Dendritic cell treated with granulocyte-macrophage colony-stimulating factor and Interleukin-4, amounts not matched to agents 40 ng/mL and 50 ng/mL, for 4 days (primary cell): ENCODE measurements around the gene ZNF107.
"Not testable (repeated sequence)": the region's sequence is repeated elsewhere in the genome, so short reads cannot be mapped to it uniquely, and the experiment has no call there.

Experiments used
- H3K27ac Mint-ChIP-seq: one replicate; pipeline ENCODE4 v1.8.0; 2022; ENCODE audit warnings: mild to moderate bottlenecking, mixed read lengths
- H3K27me3 Mint-ChIP-seq: one replicate; pipeline ENCODE4 v1.8.0; 2022; ENCODE audit warnings: mild to moderate bottlenecking, mixed read lengths
- H3K36me3 Mint-ChIP-seq: one replicate; pipeline ENCODE4 v1.8.0; 2022; ENCODE audit warnings: low read depth, mixed read lengths
- H3K4me1 Mint-ChIP-seq: one replicate; pipeline ENCODE4 v1.8.0; 2022; ENCODE audit warnings: low read depth, mixed read lengths
- H3K4me3 Mint-ChIP-seq: one replicate; pipeline ENCODE4 v1.8.0; 2022; ENCODE audit warnings: mild to moderate bottlenecking, moderate library complexity, mixed read lengths
- H3K9me3 Mint-ChIP-seq: one replicate; pipeline ENCODE4 v1.8.0; 2022; ENCODE audit warnings: mixed read lengths
- intact Hi-C: fragments of 100-400 bp; cut with micrococcal nuclease; formaldehyde crosslinking; loops from one replicate; pipeline ENCODE4 v1.15.0; 2022

Gene ZNF107

GRCh38 chr7:64656489-64656888, 9.4 kb upstream of the ZNF107 start:
- Mint-ChIP-seq H3K36me3 (no peaks in the 10 kb centered on the region), H3K4me3 (no peak overlapping the region), H3K4me1 (no peaks in the 10 kb centered on the region), H3K9me3 (peaks cover 61% of the 10 kb centered on the region), H3K27me3 (no peaks in the 10 kb centered on the region), H3K27ac (no peak overlapping the region)
- intact Hi-C loops: no loop called here

GRCh38 chr7:64662091-64662490, 3.8 kb upstream of the ZNF107 start:
- H3K27me3 Mint-ChIP-seq, H3K27ac Mint-ChIP-seq, H3K4me1 Mint-ChIP-seq, intact Hi-C loops, H3K36me3 Mint-ChIP-seq, H3K4me3 Mint-ChIP-seq: not testable (repeated sequence)
- peaks cover 44% of the 10 kb centered on the region for H3K9me3 Mint-ChIP-seq

- Mint-ChIP-seq H3K36me3 (peaks cover 39% of the 10 kb centered on the region), H3K4me3 (peak overlapping the region; percentile 98), H3K4me1 (peaks cover 16% of the 10 kb centered on the region), H3K27ac (peak overlapping the region; percentile 90), H3K9me3 (peaks cover 37% of the 10 kb centered on the region), H3K27me3 (no peaks in the 10 kb centered on the region)
- intact Hi-C loops: loop anchor here (1.0 to 5.0 kb wide), 2 partner anchors 103 to 739 kb away; partner anchors contain the start of gene ZNF680
Observed at GRCh38 chr7:64666663-64667050, 724 bp downstream of the ZNF107 start.

GRCh38 chr7:64667311-64667710, 1.4 kb downstream of the ZNF107 start:
- no peak overlapping the region for H3K27ac Mint-ChIP-seq
- H3K27me3 Mint-ChIP-seq: no peaks in the 10 kb centered on the region
- intact Hi-C loops: loop anchor here (5.0 kb wide), 1 partner anchor 740 kb away; no protein-coding TSS in a partner anchor
- H3K4me3 Mint-ChIP-seq: no peak overlapping the region
- H3K4me1 Mint-ChIP-seq: peaks cover 16% of the 10 kb centered on the region
- peaks cover 37% of the 10 kb centered on the region for H3K9me3 Mint-ChIP-seq
- peaks cover 46% of the 10 kb centered on the region for H3K36me3 Mint-ChIP-seq

- intact Hi-C loops: no loop called here
- Mint-ChIP-seq H3K4me1 (peaks cover 4% of the 10 kb centered on the region), H3K9me3 (peaks cover 71% of the 10 kb centered on the region)
Observed at GRCh38 chr7:64672414-64672813, 6.5 kb downstream of the ZNF107 start.

GRCh38 chr7:64685091-64685490, 19.2 kb downstream of the ZNF107 start:
- H3K27ac Mint-ChIP-seq: no peak overlapping the region
- no peak overlapping the region for H3K4me3 Mint-ChIP-seq
- peaks cover 3% of the 10 kb centered on the region for H3K9me3 Mint-ChIP-seq
- peaks cover 5% of the 10 kb centered on the region for H3K4me1 Mint-ChIP-seq
- H3K36me3 Mint-ChIP-seq: peaks cover 15% of the 10 kb centered on the region
- no peaks in the 10 kb centered on the region for H3K27me3 Mint-ChIP-seq
- intact Hi-C loops: no loop called here

More at GRCh38 chr7:64672414-64672813, 6.5 kb downstream of the ZNF107 start:
- no peak overlapping the region for H3K27ac Mint-ChIP-seq
- H3K27me3 Mint-ChIP-seq: no peaks in the 10 kb centered on the region
- no peak overlapping the region for H3K4me3 Mint-ChIP-seq
- peaks cover 58% of the 10 kb centered on the region for H3K36me3 Mint-ChIP-seq

GRCh38 chr7:64685741-64686140, 19.8 kb downstream of the ZNF107 start:
- intact Hi-C loops: no loop called here
- Mint-ChIP-seq H3K4me1 (peaks cover 5% of the 10 kb centered on the region), H3K4me3 (no peak overlapping the region), H3K36me3 (peaks cover 21% of the 10 kb centered on the region), H3K27me3 (no peaks in the 10 kb centered on the region), H3K9me3 (peaks cover 3% of the 10 kb centered on the region), H3K27ac (no peak overlapping the region)

GRCh38 chr7:64686493-64687184, 20.7 kb downstream of the ZNF107 start:
- Mint-ChIP-seq H3K9me3 (peaks cover 8% of the 10 kb centered on the region), H3K4me1 (peaks cover 5% of the 10 kb centered on the region), H3K27me3 (no peaks in the 10 kb centered on the region), H3K27ac (no peak overlapping the region), H3K36me3 (peaks cover 29% of the 10 kb centered on the region), H3K4me3 (no peak overlapping the region)
- intact Hi-C loops: no loop called here

- peaks cover 36% of the 10 kb centered on the region for H3K36me3 Mint-ChIP-seq
- peaks cover 14% of the 10 kb centered on the region for H3K9me3 Mint-ChIP-seq
- H3K4me3 Mint-ChIP-seq: no peak overlapping the region
- no peaks in the 10 kb centered on the region for H3K27me3 Mint-ChIP-seq
- no peak overlapping the region for H3K27ac Mint-ChIP-seq
- intact Hi-C loops: no loop called here
- H3K4me1 Mint-ChIP-seq: peaks cover 5% of the 10 kb centered on the region
Observed at GRCh38 chr7:64687249-64687648, 21.3 kb downstream of the ZNF107 start.

GRCh38 chr7:64688988-64689387, 23.1 kb downstream of the ZNF107 start:
- Mint-ChIP-seq H3K4me3 (no peak overlapping the region), H3K36me3 (peaks cover 49% of the 10 kb centered on the region), H3K27ac (no peak overlapping the region), H3K27me3 (no peaks in the 10 kb centered on the region), H3K4me1 (peaks cover 5% of the 10 kb centered on the region), H3K9me3 (peaks cover 24% of the 10 kb centered on the region)
- intact Hi-C loops: no loop called here

- Mint-ChIP-seq H3K4me1 (no peaks in the 10 kb centered on the region), H3K27ac (no peak overlapping the region)
- intact Hi-C loops: no loop called here
Observed at GRCh38 chr7:64691831-64692230, 25.9 kb downstream of the ZNF107 start.

GRCh38 chr7:64697863-64698262, 31.9 kb downstream of the ZNF107 start:
- H3K4me1 Mint-ChIP-seq, H3K27ac Mint-ChIP-seq, H3K27me3 Mint-ChIP-seq, intact Hi-C loops, H3K4me3 Mint-ChIP-seq: not testable (repeated sequence)
- H3K9me3 Mint-ChIP-seq: peaks cover 30% of the 10 kb centered on the region
- H3K36me3 Mint-ChIP-seq: peaks cover 79% of the 10 kb centered on the region

More at GRCh38 chr7:64691831-64692230, 25.9 kb downstream of the ZNF107 start:
- H3K9me3 Mint-ChIP-seq: peaks cover 28% of the 10 kb centered on the region
- no peaks in the 10 kb centered on the region for H3K27me3 Mint-ChIP-seq
- peaks cover 76% of the 10 kb centered on the region for H3K36me3 Mint-ChIP-seq
- no peak overlapping the region for H3K4me3 Mint-ChIP-seq

- no peaks in the 10 kb centered on the region for H3K4me1 Mint-ChIP-seq
- H3K36me3 Mint-ChIP-seq: peaks cover 9% of the 10 kb centered on the region
- H3K27ac Mint-ChIP-seq: no peak overlapping the region
- H3K9me3 Mint-ChIP-seq: peaks cover 45% of the 10 kb centered on the region
- intact Hi-C loops: no loop called here
- no peaks in the 10 kb centered on the region for H3K27me3 Mint-ChIP-seq
- H3K4me3 Mint-ChIP-seq: no peak overlapping the region
Observed at GRCh38 chr7:64706625-64707292, 40.8 kb downstream of the ZNF107 start.

- H3K27ac Mint-ChIP-seq, H3K4me3 Mint-ChIP-seq, H3K4me1 Mint-ChIP-seq, intact Hi-C loops, H3K27me3 Mint-ChIP-seq, H3K36me3 Mint-ChIP-seq: not testable (repeated sequence)
- peaks cover 61% of the 10 kb centered on the region for H3K9me3 Mint-ChIP-seq
Observed at GRCh38 chr7:64717896-64718295, 52.0 kb downstream of the ZNF107 start.
